ENCODE data around the gene HEATR5B. TPM values are rescaled to one million over a fixed set of nuclear protein-coding genes. Genes with fewer than 3 reads are reported as not detected.

Gene HEATR5B
- total RNA-seq, 4 donors from 2014 or later, result 25.6 to 65.3 (median 45.3) TPM

GRCh38 chr2:37102588-37102987, 18.4 kb upstream of the HEATR5B start:
- no peak overlapping the region for H3K27ac ChIP-seq
- 92% methylated on average over 3 of the region's 3 CpGs for WGBS

GRCh38 chr2:37100054-37100453, 15.9 kb upstream of the HEATR5B start:
- WGBS, result 70% methylated on average over 1 of the region's 1 CpG
- TF ChIP-seq CTCF (IDR thresholded peaks at IDR 0.05) (no peak), EP300 (IDR thresholded peaks at IDR 0.05) (no peak), POLR2A (IDR thresholded peaks at IDR 0.05) (no peak), POLR2AphosphoS5 (IDR thresholded peaks at IDR 0.05) (no peak)

More at GRCh38 chr2:37102588-37102987, 18.4 kb upstream of the HEATR5B start:
- Histone ChIP-seq H3K36me3 (peaks cover 55% of the 10 kb centered on the region), H3K4me1 (no peaks in the 10 kb centered on the region), H3K4me3 (no peak overlapping the region), H3K27me3 (no peaks in the 10 kb centered on the region), H3K9me3 (no peaks in the 10 kb centered on the region)
- TF ChIP-seq EP300 (IDR thresholded peaks at IDR 0.05) (no peak), CTCF (IDR thresholded peaks at IDR 0.05) (no peak), POLR2A (IDR thresholded peaks at IDR 0.05) (no peak), POLR2AphosphoS5 (IDR thresholded peaks at IDR 0.05) (no peak)
- DNase-seq (ENCODE audit: low spot score in 2 of 2), result no peak

GRCh38 chr2:37098416-37099118, 14.4 kb upstream of the HEATR5B start:
- Histone ChIP-seq H3K4me1 (no peaks in the 10 kb centered on the region), H3K4me3 (no peak overlapping the region), H3K27ac (no peak overlapping the region), H3K9me3 (no peaks in the 10 kb centered on the region), H3K36me3 (peaks cover 55% of the 10 kb centered on the region), H3K27me3 (no peaks in the 10 kb centered on the region)
- TF ChIP-seq CTCF (IDR thresholded peaks at IDR 0.05) (no peak), POLR2A (IDR thresholded peaks at IDR 0.05) (no peak), EP300 (IDR thresholded peaks at IDR 0.05) (no peak), POLR2AphosphoS5 (IDR thresholded peaks at IDR 0.05) (no peak)
- no peak for DNase-seq (ENCODE audit: low spot score in 2 of 2)
- WGBS, result 96% methylated on average over 4 of the region's 4 CpGs

More at GRCh38 chr2:37100054-37100453, 15.9 kb upstream of the HEATR5B start:
- Histone ChIP-seq H3K9me3 (no peaks in the 10 kb centered on the region), H3K36me3 (peaks cover 51% of the 10 kb centered on the region), H3K27ac (no peak overlapping the region), H3K4me1 (no peaks in the 10 kb centered on the region), H3K4me3 (no peak overlapping the region), H3K27me3 (no peaks in the 10 kb centered on the region)
- no peak for DNase-seq (ENCODE audit: low spot score in 2 of 2)

- TF ChIP-seq POLR2A (IDR thresholded peaks at IDR 0.05), result no peak
- no peak for TF ChIP-seq EP300 (IDR thresholded peaks at IDR 0.05)
- TF ChIP-seq CTCF (IDR thresholded peaks at IDR 0.05), result no peak
- TF ChIP-seq POLR2AphosphoS5 (IDR thresholded peaks at IDR 0.05), result no peak
- 75% methylated on average over 1 of the region's 1 CpG for WGBS
- no peak overlapping the region for H3K4me3 ChIP-seq
- H3K36me3 ChIP-seq, result peaks cover 53% of the 10 kb centered on the region
- no peaks in the 10 kb centered on the region for H3K4me1 ChIP-seq
- no peak for DNase-seq (ENCODE audit: low spot score in 2 of 2)
- no peaks in the 10 kb centered on the region for H3K27me3 ChIP-seq
- H3K9me3 ChIP-seq, result no peaks in the 10 kb centered on the region
- H3K27ac ChIP-seq, result no peak overlapping the region
Measured at GRCh38 chr2:37096568-37096967, 12.4 kb upstream of the HEATR5B start.

GRCh38 chr2:37091873-37092272, 7.7 kb upstream of the HEATR5B start:
- H3K36me3 ChIP-seq, result peaks cover 75% of the 10 kb centered on the region

More at GRCh38 chr2:37091873-37092272, 7.7 kb upstream of the HEATR5B start:
- TF ChIP-seq POLR2A (IDR thresholded peaks at IDR 0.05) (no peak), CTCF (IDR thresholded peaks at IDR 0.05) (no peak), POLR2AphosphoS5 (IDR thresholded peaks at IDR 0.05) (no peak), EP300 (IDR thresholded peaks at IDR 0.05) (no peak)
- H3K4me3 ChIP-seq, result no peak overlapping the region
- H3K27me3 ChIP-seq, result no peaks in the 10 kb centered on the region
- H3K4me1 ChIP-seq, result no peaks in the 10 kb centered on the region
- DNase-seq (ENCODE audit: low spot score in 2 of 2), result no peak
- no peaks in the 10 kb centered on the region for H3K9me3 ChIP-seq
- H3K27ac ChIP-seq, result no peak overlapping the region
- 89% methylated on average over 5 of the region's 5 CpGs for WGBS

All from suprapubic skin (tissue), 4 donors.